ENCODE data around the gene GLYATL3.

GLYATL3 gene

GRCh38 chr6:49550492-49551077 is 50.9 kb downstream of the GLYATL3 start, which contains the start of gene C6orf141:
TSS of gene C6orf141 (plus strand) at chr6:49550668. CDS start at chr6:49550793, 125 bp downstream.
- TF ChIP-seq GATA2 (IDR thresholded peaks at IDR 0.05; ENCODE audit: low read depth, low read length) (no peak), GATA3 (IDR thresholded peaks at IDR 0.05; ENCODE audit: low read depth, low read length) (no peak)

DNA sequence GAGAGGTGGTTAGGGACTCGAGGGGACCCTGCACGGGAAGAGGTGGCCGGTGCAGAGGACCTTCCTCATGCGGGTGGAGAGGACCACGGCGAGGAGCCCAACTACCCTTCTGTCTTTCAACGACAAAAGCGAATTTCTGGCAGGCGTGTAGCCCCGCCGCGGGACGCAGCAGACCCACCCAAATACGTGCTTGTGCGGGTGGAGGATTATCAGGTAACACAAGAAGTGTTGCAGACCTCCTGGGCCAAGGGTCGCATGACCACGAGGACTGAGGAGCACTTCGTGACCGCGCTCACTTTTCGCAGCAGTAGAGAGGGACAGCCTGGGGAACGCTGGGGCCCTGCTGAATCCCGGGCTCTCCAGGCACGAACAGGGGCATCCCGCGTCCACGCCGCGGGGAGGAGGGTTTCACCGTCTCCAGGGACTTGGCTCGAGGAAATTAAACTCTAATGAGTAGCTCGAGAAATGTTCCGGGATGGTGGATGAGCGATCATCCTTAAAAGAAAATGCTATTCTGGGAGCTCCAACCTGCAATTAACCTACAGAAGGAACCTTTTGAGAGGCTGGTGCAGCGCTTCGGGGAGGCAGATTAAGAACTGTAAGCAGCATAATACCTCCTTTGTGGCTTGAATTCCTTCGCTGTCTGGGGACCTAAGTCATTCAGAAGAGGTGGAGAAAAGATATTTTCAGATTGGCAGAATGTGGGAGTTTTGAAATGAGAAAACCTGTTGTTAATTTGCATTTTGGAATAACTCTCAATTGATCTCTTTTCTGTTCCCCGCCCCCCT is 51.5 kb downstream of the GLYATL3 start:
- no peak for TF ChIP-seq GATA2 (IDR thresholded peaks at IDR 0.05; ENCODE audit: low read depth, low read length)
- TF ChIP-seq GATA3 (IDR thresholded peaks at IDR 0.05; ENCODE audit: low read depth, low read length) = no peak

GRCh38 chr6:49551866-49552129 is 52.1 kb downstream of the GLYATL3 start:
- TF ChIP-seq GATA2 (IDR thresholded peaks at IDR 0.05; ENCODE audit: low read depth, low read length) (no peak), GATA3 (IDR thresholded peaks at IDR 0.05; ENCODE audit: low read depth, low read length) (no peak)

DNA sequence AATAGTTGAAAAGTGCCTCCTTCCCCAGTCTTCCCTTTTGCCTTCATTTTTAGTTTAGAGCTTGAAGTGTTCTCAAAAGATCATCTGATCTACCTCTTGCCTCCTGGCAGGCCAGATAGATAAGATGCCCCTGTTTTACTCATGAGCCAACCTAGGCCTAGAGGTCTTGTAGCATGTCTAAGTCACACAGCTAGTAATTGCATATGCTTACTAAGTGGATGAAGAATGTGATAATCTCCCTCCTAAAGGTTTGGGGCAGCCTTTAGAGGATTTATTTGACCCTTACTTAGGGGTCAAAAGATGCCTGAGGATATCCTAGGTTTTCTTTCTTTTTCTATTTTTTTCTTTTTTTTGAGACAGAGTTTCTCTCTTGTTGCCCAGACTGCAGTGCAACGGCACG is 52.9 kb downstream of the GLYATL3 start:
- TF ChIP-seq GATA2 (IDR thresholded peaks at IDR 0.05; ENCODE audit: low read depth, low read length) (no peak), GATA3 (IDR thresholded peaks at IDR 0.05; ENCODE audit: low read depth, low read length) (no peak)

DNA sequence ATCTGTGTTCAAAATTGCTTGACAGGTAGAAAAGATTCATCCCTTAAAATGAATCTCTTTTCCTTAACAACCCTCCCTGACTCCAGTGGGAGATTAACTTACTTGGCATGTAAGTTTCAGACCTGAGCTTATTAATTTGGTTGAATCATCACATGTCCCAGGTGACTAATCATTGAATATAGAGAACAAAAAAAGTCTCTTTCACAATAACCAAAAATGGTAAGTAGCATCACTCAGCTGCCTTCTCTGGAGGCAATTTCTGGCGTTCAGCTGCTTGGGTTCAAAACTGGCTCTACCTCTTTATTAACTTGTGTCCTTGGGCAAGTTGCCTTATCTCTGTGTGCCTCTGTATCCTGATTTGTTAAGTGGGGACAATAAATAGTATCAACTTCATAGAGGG is 53.7 kb downstream of the GLYATL3 start:
- TF ChIP-seq GATA3 (IDR thresholded peaks at IDR 0.05; ENCODE audit: low read depth, low read length) (no peak), GATA2 (IDR thresholded peaks at IDR 0.05; ENCODE audit: low read depth, low read length) (no peak)

DNA sequence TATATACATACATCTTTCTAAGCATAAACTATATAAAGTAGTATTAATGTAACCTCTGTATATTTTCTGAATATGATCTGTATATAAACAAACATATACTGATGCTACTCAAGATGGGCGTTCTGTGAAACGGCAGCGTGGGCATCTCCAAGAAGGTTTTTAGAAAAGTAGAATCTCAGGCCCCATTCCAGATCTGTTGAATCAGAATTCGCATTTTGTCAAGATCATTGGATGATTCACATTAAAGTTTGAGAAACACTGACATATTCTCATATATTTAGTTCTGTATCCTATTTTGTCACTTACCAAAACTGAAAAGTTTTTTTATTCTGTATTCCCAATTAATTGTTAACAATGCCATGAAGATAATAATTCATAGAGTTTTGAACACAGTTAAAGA is 56.2 kb downstream of the GLYATL3 start:
- TF ChIP-seq GATA2 (IDR thresholded peaks at IDR 0.05; ENCODE audit: low read depth, low read length) = no peak
- no peak for TF ChIP-seq GATA3 (IDR thresholded peaks at IDR 0.05; ENCODE audit: low read depth, low read length)

- TF ChIP-seq GATA3 (IDR thresholded peaks at IDR 0.05; ENCODE audit: low read depth, low read length) (no peak), GATA2 (IDR thresholded peaks at IDR 0.05; ENCODE audit: low read depth, low read length) (no peak)
These were observed 56.7 kb downstream of the GLYATL3 start for GRCh38 chr6:49556429-49556837.

DNA sequence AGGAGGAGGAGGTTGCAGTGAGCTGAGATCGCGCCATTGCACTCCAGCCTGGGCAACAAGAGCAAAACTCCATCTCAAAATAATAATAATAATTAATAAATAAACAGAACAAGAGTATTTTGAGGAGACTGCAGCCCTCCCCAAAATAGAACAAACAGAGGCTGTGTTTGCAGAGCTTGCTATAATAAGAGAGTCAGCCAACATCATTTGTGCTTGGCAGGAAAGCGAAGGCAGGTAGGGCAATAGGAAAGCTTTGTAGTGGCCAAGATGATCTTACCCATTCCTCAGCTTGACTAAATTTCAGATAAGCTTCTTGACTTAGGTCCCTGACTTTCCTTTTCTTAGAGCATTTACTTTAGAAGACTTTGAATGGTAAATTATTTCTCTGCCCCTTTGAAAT is 57.5 kb downstream of the GLYATL3 start:
- TF ChIP-seq GATA2 (IDR thresholded peaks at IDR 0.05; ENCODE audit: low read depth, low read length) = no peak
- TF ChIP-seq GATA3 (IDR thresholded peaks at IDR 0.05; ENCODE audit: low read depth, low read length) = no peak

DNA sequence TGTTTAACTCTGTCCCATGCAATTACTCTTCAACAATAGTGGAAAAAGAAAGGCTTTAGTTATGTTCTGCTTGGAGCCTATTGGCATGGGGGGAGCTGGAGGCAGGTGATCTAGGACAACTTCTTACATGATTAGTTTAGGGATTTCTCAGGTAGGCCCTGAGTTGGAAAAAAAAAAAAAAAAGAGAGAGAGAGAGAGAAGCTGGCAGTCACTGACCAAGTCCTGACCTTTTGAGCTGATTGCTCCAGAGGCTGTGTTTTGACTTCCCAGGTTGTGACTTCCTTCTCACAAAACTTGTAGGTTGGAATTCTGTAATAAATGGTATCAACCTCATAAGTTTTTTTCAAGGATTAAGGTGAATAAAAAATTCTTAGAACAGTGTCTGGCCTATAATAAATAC is 58.5 kb downstream of the GLYATL3 start:
- TF ChIP-seq GATA3 (IDR thresholded peaks at IDR 0.05; ENCODE audit: low read depth, low read length) = no peak
- no peak for TF ChIP-seq GATA2 (IDR thresholded peaks at IDR 0.05; ENCODE audit: low read depth, low read length)

DNA sequence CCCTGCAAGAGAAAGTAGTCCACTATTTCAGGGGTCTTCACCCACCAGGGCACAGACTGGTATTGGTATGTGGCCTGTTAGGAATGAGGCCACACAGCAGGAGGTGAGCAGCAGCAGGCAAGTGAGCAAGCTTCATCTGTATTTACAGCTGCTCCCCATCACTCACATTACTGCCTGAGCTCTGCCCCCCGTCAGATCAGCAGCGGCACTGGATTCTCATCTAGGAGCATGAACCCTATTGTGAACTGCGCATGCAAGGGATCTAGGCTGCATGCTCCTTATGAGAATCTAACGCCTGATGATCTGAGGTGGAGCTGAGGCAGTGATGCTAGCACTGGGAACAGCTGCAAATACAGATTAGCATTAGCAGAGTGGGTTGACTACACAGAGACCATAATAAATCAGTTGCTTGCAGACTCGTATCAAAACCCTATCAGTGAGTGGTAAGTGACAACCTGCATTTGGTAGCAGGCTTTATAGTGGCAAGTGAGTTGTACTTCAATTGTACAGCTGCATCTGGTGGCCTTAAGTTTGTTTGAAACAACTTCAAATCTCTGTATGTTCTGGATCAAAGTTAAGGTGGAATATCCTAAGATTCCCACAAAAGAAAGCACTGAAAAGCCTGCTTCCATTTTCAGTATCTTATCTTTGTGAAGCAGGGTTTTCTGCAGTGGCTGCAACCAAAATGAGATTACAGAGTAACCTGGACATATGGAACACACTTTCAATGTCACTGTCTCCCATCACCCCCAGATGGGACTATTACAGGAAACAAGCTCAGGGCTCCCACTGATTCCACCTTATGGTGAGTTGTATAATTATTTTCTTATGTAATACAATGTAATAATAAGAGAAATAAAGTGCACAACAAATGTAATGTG is 63.5 kb downstream of the GLYATL3 start:
- TF ChIP-seq GATA2 (IDR thresholded peaks at IDR 0.05; ENCODE audit: low read depth, low read length) = no peak
- no peak for TF ChIP-seq GATA3 (IDR thresholded peaks at IDR 0.05; ENCODE audit: low read depth, low read length)

- no peak for TF ChIP-seq GATA3 (IDR thresholded peaks at IDR 0.05; ENCODE audit: low read depth, low read length)
- TF ChIP-seq GATA2 (IDR thresholded peaks at IDR 0.05; ENCODE audit: low read depth, low read length) = no peak
These were observed 64.8 kb downstream of the GLYATL3 start for GRCh38 chr6:49564552-49564951.

GRCh38 chr6:49565261-49565660 is 65.5 kb downstream of the GLYATL3 start:
- no peak for TF ChIP-seq GATA3 (IDR thresholded peaks at IDR 0.05; ENCODE audit: low read depth, low read length)
- TF ChIP-seq GATA2 (IDR thresholded peaks at IDR 0.05; ENCODE audit: low read depth, low read length) = no peak

GRCh38 chr6:49565855-49566254 is 66.1 kb downstream of the GLYATL3 start:
- TF ChIP-seq GATA3 (IDR thresholded peaks at IDR 0.05; ENCODE audit: low read depth, low read length) (no peak), GATA2 (IDR thresholded peaks at IDR 0.05; ENCODE audit: low read depth, low read length) (no peak)

DNA sequence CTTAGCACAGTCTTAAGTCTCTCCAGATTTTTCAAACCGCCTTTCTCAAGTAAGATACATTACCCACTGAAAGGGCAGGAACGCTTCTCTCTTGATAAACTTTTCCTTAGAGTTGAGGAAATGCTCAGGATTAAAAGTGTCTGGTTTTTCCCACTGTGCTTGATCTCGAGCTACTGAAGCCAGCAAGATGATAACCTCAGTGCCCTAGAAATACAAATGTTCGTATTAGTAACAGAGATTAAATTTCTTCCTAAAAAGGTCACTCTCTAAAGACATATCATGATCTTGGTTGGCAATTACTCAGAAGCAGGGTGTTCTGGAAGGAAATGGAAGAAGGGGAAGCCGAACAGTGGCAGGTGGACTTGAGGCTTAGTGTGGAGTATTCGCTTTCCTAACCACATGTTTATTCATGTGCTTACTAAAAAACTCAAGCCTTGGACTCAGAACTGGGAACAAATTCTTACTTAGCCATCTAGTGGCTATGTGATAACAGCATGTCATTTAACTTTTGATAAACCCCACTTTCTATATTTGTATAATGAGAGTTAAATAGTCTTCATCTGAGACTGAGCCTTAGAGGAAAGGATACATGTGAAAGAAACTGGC is 70.9 kb downstream of the GLYATL3 start:
- TF ChIP-seq GATA3 (IDR thresholded peaks at IDR 0.05; ENCODE audit: low read depth, low read length) (no peak), GATA2 (IDR thresholded peaks at IDR 0.05; ENCODE audit: low read depth, low read length) (no peak)

Data from SH-SY5Y (cell line).